GM19025 (cell line): ENCODE data around the gene ARRDC1.
"Not testable (repeated sequence)": the region's sequence is repeated elsewhere in the genome, so short reads cannot be mapped to it uniquely, and the experiment has no call there.

Experiments used
- ATAC-seq: cut with Tn5 transposase; IDR thresholded peaks from one replicate; pipeline ENCODE4 v1.9.1; 2021; ENCODE audit warnings: mild to moderate bottlenecking, low read depth, moderate library complexity; ENCODE audit not compliant: unreplicated experiment

The ARRDC1 gene, protein sequence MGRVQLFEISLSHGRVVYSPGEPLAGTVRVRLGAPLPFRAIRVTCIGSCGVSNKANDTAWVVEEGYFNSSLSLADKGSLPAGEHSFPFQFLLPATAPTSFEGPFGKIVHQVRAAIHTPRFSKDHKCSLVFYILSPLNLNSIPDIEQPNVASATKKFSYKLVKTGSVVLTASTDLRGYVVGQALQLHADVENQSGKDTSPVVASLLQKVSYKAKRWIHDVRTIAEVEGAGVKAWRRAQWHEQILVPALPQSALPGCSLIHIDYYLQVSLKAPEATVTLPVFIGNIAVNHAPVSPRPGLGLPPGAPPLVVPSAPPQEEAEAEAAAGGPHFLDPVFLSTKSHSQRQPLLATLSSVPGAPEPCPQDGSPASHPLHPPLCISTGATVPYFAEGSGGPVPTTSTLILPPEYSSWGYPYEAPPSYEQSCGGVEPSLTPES

DNA sequence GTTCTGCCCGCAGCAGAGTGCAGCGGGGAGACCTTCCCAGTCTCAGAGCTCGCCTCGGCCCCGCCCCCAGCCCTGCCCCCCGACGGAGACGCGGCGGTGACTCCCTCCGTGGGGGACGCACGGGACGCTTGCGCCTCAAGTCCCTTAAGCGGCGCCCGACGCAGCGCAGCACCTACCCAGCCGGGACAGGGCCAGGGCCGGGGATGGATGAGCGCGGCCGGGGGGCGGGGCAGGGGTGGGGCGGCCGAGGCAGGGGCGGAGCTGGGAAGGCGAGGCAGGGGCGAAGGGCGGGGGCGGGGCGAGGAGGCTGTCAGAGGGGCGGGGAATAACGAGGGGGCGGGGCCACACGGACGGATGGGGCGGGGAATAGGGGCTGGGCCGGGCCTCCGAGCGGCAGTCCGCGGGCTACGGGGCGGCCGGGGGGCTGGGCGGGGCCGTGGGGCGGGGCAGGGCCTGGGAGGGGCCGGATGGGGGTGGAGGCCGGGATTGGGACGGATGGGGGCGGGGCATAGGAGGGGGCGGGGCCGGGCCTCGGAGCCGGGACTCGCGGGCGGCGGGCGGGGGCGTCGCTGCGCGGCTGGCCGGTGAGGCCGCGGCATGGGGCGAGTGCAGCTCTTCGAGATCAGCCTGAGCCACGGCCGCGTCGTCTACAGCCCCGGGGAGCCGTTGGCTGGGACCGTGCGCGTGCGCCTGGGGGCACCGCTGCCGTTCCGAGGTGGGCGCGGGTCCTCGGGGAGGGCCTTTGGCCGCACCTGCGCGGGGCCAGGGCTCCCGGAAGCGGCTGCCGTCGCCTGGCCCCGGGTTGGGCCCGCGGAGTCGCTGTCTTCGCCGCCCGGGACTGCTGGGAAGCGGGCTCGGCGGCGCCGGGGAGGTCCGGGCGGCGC, at the start of gene ARRDC1:
Gene ARRDC1, plus strand, starts transcription at position 566 of the 884 bp plus-strand sequence. Its CDS starts 32 bp downstream, at position 598.
- peak; percentile 76 for ATAC-seq

DNA sequence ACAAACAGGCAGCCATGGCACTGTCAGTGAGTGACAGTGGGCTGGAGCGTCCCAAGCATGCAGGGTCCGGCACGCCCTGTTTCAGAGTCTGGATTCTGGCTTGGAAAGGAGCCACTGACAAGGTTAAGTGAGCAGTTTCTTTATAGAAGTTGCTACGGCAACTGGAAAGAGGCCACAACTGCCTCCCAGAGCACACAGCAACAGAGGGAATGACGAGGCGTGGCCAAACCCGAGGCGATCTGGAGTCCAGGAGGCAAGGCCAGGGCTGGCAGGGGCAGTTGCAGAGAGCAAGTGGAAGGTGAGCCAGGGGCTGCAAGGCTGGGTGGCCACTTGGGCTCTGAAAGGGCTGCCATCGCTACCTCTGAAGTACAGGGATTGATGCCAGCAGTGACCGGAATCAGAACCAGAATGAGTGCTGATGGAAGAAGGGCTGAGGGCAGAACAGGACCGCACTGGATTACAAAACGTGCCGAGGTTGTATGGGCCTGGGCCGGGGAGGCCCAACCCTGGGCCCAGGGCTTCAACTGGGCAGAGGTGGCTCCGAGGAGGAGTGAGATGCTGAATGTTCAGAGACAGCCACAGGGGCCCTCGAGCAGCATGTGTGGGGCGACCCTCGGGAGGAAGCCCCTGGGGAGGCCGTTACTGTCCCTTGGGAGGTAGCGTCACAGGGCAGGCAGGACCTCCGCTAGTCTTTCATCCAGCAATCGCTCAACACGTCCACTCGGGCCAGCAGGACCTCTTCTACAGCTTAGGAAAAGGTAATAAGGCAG, 49.2 kb upstream of the ARRDC1 start:
- no peak for ATAC-seq

DNA sequence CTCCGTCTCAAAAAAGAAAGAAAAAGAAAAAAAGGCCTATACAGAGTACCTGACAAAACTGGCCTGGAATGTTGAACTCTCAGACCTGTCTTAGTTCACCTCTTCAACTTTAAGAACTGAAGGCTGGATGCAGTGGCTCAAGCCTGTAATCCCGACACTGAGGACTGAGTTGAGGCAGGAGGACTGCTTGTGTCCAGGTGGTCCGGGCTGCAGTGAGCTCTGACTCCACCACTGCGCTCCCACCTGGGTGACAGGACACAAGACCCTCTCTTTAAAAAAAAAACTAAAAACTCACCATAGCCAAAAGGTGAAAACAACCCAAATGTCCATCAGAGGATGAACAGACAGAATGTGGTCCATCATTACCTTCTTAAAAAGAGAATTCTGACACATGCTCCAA, 47.4 kb upstream of the ARRDC1 start:
- ATAC-seq, result no peak

DNA sequence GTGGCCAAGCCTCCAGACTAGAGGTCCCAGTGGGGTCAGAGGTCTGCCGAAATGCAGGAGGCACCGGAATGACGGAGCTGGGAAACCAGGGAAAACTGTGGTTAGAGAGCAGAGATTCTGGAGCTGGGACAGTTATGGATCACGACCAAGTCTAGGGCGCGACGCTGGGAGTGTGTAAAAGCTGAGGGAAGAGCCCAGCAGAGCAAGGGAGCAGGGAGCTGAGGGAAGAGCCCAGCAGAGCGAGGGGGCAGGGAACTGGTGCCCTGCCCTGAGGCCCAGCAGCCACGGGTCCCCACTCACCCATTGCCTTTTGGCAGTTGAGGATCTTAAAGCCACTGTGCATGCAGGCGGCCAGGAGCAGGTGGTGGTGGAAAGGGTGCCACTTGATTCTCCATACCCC, 41.4 kb upstream of the ARRDC1 start:
- ATAC-seq, result no peak

DNA sequence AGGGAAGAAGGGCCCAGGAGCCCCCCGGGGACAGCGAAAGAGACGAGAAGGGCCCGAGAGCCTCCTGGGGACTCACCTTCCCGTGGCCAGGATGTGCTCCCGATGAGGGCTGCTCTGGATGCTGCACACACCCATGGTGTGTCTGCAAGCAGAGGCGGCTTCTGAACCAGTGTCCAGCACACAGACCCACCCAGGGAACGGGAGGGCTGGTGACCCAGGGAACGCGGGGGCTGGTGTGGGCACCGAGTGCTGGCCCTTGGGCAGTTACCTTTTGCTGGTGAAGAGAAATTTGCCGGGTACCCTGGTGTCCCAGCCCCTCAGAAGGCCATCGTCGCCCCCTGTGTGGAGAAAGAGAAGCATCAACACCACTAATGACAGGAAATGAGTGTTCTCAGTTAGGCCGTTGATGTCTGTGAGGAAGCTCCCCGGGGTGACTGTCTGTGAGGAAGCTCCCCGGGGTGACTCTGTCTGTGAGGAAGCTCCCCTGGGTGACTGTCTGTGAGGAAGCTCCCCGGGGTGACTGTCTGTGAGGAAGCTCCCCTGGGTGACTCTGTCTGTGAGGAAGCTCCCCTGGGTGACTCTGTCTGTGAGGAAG, 40.6 kb upstream of the ARRDC1 start:
- no peak for ATAC-seq

DNA sequence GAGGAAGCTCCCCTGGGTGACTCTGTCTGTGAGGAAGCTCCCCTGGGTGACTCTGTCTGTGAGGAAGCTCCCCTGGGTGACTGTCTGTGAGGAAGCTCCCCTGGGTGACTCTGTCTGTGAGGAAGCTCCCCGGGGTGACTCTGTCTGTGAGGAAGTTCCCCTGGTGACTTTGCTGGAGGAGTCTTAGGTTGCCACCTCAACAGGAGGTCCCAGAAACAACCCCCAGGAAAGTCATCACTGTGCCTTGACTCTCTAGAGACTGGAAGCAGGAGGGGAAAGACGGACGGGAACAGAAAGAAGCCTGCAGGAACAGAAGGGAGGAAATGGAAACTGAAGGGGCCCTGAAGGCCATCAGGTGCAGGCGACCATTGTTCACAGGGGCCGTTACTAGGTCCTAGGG, 37.0 kb upstream of the ARRDC1 start:
- ATAC-seq, result not testable (repeated sequence)

DNA sequence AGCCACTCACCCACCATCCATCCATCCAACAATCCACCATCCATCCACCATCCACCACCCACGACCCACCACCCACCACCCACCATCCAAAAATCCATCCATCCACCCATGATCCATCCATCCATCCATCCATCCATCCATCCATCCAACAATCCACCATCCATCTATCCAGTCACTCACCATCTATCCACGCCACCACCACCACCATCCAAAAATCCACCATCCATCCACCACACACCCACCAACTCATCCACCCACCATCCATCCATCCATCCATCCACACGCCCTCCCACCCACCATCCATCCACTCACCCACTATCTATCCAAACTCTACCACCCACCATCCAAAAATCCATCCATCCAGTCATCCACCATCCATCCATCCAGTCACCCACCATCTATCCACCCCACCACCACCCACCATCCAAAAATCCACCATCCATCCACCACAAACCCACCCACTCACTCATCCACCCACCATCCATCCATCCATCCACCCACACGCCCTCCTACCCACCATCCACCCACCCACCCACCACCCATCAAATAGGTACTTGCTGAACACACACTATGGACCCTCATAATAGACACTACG, 35.8 kb upstream of the ARRDC1 start:
- ATAC-seq, result no peak

DNA sequence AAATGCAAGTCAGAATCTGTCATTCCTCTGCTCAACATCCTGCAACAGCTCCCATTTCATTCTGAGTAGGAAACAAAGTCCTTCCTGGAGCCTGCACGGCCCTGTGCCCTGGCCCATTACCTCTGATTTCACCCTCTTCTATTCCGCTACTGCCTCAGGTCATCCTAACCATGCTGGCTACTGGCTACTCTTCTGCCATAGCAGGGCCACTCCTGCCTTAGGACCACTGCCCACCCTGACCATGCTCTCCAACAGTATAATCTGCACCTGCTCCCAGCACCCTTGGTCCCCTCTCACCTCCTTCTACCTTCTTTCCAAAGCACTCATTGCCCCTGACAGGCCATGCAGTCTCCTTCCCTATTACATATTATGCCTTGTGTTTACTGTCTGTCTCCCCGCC, 34.9 kb upstream of the ARRDC1 start:
- ATAC-seq, result no peak

DNA sequence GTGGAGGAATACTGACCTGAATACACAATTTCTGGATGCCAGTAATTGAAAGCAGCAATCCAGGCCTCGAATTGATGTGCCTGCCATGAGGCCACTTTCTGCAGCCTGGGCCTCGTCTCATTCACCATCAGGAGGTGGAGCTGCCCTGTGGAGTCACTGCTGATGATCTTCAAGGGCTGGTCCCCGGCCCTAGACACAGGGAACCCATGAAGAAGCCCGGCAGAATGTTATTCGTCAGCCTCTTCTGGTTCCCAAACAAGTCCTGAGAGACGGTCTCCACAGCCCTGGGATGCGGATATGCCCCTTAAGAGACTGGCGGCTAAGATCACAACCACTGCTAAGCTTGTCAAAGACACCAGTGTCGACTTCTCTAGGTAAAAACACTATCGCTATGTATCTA, 31.3 kb upstream of the ARRDC1 start:
- ATAC-seq, result no peak

DNA sequence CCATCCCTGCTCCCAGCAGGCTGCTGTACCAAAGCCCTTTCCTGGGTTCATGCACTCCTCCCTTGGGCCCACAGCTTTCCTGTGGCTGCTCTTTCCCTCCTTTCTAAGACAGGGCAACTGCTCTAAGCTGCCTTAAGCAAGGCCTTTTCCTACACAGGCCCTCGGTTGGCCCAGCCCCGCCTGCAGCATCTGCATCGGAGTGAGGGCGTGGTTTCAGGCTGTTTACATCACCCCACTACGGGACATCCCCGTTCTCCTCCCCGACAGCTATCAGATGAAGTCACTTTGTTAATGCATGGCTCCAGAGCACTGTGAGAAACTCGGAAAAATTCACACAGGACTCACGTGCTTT, 30.1 kb upstream of the ARRDC1 start:
- ATAC-seq, result no peak

DNA sequence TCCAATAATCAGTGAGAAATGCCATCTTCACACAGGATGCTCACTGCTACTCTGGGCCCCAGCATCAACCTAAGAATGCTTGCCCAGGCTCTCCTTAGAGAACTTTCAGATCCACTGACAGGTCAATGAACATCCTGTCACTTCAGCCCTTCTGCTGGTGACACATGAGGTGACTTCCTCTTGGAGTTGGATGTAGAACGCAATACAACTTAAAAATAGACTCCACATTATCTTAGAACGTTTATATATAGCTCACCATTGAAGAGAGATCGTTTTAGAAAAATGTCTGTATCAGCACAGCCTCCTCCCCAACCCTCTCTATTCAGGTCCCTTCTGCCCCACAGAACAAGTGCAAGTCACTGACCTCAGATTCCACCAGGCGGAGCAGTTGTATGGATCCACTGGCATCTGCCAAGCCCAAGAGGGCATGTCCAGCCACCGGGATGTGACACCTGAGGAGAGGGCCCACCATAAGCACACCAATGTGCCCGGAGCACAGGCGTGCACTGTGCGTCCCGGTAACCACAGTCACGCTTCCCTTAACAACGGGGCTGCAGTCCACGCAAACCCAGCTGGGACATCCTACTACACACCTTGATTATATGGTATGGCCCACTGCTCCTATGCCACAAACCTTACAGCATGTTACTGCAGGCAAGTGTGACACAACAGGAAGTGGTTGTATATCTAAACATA, 29.6 kb upstream of the ARRDC1 start:
- ATAC-seq, result no peak

DNA sequence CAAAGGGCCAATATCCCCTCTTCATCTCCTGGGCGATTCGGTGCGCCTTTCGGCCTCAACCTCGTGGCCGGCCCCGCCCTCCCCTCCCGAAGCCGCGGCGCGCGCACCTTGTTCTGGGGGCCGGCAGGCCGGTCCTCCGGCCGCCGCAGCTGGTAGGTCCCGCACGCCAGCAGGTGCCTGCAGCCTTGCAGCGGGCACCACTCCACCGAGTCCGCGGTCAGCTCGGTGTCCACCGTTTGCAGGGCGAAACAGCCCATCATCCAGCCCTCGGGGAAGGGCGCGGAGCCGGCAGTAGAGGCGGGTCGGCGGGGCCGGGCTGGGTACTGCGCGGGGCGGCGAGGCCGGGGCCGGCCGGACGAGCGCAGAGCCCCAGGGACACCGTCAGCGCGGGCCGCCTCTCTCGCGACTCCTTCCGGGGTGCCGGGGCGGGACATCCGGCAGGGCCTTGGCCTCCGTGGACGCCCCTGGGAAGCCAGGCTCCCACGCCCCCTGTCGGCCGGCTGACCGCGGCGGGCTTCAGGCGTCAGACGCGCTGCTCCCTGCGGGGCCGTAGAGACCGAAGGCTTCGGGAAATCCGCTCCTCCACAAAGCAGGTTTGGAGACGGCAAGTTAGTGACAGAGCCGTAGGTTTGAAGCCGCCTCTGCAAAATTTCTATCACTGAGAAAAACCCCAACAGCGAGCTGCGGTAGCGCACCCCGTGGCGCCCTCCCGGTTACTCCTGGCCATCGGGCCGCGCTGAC, 26.8 kb upstream of the ARRDC1 start, which contains the start of gene DPH7:
Gene DPH7, minus strand, starts transcription at position 408 of the 741 bp plus-strand sequence. Its CDS starts 148 bp downstream, at position 260.
- ATAC-seq, result peak; percentile 93

DNA sequence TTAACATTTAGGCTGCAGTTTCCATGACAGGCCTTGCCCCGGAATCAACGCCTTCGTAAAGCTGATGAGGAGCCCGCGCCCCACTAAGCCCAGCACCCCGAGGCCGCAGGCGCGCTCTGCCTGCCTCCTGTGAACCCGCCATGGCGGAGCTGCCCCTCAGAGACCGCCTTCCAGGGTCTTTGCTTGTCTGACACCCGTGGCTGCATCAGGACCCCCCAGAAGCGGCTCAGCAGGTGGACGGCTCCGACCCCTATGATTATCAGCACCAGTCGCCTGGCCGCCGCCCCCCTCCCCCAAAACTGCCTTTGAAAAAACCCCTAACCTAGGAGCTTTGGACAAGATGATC, 26.3 kb upstream of the ARRDC1 start:
- ATAC-seq, result no peak

DNA sequence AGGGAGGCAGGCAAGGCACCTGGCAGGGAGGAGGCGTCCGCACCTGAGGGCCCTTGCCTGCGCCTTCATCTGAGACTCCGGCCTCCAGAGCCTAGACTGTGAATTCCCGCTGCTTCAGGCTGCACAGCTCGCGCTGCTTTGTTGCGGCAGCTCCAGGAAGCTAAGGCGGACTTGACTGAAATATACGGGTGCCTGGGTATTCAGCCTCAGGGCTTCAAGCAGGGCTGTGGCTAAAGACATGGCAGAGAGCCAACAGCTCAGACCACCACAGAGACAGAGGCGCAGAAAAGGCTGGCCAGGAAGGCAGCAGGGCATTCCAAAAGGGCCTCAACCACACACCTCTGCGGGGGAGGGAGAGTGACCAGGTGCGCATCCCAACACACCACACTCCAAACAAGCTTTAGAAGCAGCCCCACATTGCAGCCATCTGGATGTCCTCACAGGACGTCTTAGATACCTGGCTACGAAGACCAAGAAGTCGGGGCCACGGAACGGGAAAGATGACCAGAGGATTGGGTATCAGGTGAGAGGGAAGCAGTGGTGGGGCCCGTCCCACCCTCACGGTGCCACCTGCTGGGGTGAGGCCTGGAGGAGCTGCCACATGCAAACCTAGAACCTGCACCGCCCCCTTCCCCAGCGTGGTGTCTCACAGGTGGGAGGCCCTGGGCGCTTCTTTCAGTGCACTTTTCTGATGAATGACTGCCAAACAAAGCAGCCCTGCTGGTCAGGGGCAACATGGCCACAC, 25.1 kb upstream of the ARRDC1 start:
- no peak for ATAC-seq

DNA sequence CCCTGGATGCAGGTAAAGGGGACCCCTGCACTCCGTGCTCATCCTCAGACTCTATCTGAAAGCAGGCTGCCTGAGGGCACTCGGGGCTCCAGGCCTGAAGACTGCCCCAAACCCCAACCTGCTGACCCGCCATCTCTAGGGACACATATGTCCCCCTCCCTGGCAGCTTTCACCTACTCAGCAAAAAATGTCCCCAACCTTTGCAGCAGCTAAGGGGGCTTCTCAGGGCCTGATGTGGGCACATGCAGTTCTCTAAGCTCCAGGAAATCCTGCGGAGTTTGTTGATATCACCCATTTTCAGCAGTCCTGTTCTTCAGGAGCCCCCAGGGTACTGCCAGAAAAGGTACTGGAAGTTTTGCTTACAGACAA, 24.5 kb upstream of the ARRDC1 start:
- no peak for ATAC-seq

DNA sequence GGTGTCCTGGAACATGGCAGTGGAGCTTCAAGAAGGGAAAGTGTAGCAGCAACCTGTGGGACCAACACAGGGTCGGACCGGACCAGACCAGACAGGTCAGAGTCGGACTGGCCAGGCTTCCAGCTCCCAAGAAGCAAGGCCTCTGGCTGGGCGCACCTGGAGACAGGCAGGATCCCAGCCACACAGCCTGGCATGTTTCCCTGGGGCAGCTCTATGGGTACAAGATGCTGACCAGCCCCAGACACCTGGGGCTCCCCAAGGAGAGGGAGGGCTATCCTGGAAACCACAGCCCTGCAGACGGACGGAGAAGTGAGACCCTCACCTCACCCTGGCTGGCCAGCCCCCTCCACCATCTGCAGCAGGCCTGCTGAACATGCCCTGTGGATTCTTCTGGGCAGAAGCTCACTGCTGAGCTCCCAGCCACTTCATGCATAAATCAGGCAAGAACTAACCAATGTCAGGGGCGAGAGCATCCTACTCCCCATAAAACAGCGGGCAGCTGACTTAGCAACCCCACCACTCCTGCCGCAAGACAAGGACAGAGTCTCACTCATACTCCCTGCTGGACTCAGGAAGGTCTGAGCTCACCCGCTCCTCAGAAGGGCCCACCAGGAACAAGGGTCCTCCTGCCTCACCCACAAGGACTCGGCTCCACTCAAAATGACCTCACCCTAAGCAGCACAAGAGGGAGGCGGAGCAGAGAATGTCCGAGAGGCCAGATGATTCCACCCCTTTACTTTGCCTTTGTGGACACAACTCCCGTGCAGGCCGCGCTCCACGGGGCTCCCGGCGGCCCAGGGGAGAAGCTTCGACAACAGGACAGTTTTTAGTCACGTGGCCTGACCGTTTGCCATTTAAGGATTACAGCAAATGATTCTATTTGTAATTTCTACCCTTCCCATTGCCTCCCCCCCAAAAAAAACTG, 23.9 kb upstream of the ARRDC1 start:
- ATAC-seq, result no peak

DNA sequence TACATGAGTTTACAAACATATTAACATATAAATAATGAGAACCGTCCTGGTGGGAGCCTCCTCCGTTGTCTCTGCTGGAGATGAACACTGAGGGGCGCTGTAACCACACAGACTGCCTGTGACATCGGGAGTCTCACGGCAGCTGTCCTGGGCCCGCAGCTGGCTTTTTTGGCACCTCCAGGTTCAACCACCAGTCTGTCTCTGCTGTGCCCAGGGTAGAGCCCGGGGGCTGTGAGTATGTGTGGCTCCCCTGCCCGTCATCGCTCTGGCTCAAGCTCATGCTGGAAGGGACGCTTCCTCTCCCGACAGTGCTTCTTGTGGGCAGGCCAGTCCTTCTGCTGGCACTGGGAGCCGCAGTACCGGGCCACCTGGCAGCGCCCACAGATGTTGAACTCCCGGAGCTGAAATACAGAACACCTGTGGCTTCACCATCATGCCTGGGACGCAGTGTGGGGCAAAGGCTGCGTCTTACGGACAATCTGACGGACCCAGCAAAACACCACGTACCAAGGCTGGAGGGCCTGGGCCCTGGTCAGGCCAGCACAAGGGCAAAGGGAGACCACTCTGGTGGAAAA, 23.1 kb upstream of the ARRDC1 start:
- ATAC-seq, result no peak
